ENCODE results near the gene KIF25.

The KIF25 gene

DNA sequence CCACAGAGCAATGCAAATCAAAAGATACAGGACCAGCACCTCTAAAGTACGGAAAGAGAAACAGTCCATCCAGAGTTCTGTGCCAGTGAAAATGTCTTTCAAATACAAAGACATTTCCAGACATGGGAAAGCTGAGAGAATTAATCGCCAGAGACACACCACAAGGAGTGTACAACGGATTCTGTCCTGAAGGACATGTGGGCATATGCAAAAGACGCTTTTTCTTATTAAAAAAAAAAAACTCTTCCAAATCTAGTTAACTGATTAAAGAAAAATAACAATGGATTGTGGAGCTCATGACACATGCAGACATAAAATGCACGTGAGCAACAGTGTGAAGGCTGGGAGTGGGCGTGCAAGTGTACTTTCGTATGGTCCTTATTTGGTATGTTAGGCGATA lies 22.8 kb downstream of the KIF25 start:
- DNase-seq: no peak

DNA sequence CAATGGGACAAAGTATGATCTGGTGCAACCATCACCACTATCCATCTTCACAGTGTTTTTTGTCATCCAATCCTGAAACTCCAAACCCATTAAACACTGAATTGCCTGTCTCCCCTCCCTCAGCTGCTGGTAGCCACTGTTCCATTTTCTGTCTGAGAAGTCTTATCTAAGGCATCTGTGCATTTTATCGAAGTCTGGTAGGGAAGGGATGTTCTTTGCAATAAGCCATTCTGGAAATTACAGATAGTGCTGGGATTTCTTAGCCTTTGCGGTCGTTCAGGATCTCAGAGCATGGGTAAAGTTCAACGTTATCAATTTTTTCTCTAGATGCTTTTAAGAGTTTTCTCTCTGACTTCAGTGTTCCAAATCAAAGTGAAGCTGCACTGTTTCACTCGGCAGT lies 24.1 kb downstream of the KIF25 start:
- no peak for DNase-seq

DNA sequence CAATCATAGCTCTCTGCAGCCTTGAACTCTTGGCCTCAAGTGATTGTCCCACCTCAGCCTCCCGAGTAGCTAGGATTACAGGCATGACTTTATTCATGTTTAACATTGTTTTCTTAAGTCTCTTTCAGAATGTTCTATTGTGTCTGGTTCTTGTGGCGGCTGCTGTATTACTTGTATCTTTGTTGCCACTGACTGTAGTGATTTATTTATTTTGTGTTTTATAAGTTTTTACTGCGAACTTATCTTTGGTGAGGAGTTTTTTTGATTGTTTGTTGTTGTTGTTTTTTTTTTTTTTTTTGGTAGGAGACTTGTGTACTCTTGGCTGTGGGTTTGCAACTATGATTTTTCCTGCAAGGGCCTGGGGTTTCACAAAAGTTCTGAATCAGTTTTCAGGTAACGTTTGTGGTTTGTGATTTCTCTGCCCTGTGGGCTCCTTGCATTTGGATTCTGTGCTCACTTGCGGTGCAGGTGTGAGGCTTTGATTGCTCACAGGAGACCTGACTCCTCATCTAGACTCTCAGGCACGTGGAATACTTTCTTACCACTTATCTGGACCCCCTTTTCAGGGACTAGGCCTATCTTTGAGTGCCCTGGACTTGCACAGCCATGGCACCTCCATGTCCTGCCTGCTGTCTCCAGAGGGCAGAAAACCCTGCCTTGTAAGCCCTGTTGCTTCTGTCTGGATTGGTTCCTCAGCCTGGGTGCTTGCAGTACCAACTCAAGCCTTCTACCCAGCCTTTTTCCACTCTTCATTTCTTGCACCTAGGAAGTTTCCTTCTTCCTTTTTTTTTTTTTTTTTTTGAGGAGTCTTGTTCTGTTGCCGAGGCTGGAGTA lies 25.2 kb downstream of the KIF25 start:
- DNase-seq: no peak

DNA sequence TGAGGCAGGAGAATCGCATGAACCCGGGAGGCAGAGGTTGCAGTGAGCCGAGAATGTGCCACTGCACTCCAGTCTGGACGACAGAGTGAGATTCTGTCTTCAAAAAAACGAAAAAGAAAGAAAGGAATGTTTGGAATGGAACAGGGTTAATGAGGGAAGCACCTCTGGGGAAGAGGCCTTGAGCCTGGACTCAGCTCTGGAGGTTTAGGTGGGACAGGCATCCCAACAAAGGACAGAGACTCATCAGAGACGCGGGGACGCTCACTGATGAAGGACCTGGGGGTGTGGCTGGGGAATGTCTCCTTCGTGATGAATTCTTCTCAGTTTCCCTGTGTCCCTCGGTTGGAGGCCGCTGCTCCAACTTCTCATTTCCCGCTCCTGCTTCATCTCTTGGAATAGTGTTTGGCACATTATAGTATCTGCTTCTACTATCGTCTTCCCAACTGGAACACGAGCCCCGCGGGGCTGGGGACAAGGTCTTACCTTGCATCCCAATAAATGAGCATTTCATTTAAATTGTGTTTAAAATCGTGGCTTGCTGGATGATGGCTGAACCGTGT lies 27.6 kb downstream of the KIF25 start:
- DNase-seq: no peak

DNA sequence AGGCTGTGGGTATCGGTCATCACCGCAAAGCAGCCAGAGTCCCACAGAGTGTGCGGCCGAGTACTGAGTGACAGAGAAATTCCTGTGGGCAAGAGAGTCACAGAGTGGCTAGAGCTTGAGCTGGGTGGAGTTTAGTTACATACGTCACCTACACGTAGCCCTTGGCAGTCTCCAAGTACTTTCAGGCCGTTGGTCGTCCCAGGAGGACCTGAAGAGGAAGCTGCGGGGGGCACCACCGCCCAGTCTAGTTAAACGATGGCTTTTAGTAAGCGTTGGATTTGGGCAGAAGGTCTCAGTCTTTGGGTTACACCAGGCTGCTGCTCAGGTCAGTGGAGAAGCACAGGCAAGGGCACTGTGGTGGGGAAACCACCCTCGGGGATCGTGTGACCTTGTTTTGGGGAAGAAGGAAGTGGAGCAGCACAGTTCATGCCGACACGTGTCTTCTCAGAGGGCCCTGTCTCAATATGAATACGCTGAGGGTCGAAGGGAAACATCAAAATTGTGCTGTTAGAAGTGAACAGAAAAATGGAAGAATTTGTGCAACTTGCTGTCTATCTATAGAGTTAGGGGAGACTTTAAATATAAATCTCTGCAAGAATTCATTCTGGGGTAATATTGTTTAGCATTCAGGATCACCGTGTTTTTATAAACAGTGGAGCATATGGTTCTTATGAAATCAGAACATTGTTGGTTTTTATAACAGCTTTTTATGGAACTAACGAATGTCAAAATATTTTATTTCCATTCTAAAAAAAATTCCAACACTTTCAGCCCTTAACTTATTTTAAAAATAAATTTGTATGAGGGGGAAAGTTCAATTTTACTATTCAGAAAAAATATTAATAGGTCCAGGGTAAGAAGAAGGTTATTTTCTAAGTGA lies 28.6 kb downstream of the KIF25 start:
- DNase-seq: no peak

DNA sequence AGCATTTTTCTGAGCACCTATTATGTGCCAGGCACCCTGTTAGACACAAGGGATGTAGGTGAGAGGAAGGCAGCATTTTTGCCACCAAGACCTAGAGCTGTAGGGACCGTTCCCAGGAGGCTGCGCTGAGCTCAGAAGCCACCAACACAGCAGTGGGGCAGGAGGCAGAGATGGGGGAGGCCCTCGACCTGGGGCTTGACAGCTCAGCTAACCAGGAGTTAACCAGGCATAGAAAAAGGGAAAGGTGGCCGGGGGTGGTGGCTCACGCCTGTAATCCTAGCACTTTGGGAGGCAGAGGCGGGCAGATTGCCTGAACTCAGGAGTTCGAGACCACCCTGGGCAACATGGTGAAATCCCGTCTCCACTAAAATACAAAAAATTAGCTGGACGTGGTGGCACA lies 29.5 kb downstream of the KIF25 start:
- no peak for DNase-seq

DNA sequence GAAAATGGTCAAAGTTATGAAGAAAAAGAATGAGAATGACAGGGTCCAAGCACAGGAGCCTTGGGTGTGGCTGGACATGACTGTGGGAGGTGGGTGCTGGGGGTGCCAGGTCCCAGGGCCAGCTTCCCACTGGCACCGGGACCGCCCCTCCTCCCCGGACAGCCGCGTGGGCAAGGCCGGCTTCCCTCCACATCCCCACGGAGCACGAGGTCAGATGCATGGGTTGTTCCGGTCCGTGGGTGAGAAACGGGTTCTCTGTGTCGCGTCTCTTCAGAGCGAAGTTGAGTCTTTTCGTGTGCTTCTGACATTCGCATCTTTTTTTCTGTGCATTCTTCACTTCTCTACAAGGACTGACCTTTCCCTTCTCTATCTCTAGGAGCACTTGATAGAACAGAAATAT lies 30.1 kb downstream of the KIF25 start:
- no peak for DNase-seq

DNA sequence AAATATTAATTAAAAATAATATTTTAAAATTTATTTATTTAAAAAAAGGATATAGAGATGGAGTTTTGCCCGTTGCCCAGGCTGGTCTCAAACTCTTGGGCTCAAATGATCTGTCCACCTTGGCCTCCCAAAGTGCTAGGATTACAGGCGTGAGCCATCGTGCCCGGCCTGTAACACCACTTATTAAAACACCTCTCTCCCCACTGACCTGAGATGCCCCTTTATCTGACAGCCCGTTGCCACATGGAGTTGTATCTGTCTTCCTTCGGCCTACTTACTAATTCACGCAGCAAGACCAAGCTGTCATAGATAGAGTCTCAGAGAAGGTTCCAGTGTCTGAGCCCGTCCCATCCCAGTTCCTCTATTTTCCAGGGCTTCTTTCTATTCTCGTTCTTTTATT lies 30.7 kb downstream of the KIF25 start:
- no peak for DNase-seq

DNA sequence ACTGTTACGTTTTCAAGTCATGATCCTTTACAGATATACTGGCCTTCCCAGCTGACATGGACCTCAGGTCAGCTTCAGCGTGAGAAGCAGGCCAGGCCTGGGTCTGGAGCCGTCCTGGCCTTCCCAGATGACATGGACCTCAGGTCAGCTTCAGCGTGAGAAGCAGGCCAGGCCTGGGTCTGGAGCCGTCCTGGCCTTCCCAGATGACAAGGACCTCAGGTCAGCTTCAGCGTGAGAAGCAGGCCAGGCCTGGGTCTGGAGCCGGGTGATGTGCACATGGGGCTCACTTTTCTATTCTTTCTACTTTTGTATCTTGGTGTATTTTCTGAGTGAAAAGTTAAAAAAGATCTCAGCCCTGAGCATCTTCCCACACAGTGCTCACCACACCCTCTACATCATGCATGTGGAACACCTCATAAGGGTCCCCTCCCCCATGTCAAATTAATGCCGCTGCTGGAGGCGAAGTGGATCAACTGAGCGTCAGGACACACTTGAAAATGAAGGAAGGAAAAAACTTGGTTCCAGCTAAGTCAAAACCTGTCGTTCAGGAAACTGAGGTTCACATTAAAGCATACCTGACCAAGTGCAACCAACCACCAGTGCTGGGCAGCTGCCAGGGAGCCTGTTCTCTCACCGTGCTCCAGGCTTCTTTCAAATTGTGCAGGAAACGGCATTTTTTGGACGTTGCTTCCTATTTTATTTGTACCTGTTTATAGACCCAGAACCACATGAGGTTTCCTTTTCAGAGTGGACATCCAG lies 32.2 kb downstream of the KIF25 start:
- no peak for DNase-seq

DNA sequence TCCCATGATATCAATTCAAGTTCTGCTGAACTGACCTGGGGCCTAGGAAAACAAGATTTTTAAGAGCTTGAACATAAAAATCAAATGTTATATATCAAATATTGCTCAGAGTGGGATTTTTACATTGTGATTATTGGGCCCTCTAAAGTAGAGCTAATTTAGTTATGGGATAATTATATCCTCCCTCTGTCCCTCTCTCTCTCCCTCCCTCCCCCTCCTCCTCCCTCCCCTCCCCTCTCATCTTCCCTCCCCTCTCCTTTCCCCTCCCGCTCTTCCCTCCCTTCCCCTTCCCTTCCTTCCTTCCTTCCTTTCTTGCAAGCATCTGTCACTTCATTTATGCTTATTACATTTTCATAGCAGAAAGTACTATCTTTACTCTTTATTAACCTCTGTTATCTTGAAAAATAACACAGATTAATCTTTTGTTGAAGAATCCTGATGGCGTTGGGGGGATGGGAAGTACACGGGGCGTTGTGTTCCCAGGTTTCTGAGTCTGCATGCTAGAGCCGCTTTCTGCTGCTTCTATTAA lies 32.8 kb downstream of the KIF25 start:
- DNase-seq: no peak

DNA sequence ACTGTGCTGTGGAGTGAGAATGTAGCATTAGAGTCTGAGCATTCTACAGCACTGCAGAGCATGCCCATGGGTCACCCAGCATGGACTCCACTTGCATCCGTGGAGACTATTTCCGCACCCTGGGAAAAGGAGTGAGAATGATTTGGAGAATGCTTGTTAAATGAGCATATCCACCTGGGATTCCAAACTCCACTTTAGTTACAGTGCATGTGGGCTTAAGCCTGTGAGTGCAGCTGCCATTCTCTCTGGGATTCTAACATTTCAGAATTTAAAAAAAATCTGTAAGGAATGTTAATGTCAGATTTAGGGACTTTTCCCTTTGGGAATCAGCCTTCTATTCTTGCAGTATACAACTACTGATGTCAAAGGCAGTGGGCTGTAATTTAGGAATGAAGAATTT lies 33.4 kb downstream of the KIF25 start:
- DNase-seq: no peak

DNA sequence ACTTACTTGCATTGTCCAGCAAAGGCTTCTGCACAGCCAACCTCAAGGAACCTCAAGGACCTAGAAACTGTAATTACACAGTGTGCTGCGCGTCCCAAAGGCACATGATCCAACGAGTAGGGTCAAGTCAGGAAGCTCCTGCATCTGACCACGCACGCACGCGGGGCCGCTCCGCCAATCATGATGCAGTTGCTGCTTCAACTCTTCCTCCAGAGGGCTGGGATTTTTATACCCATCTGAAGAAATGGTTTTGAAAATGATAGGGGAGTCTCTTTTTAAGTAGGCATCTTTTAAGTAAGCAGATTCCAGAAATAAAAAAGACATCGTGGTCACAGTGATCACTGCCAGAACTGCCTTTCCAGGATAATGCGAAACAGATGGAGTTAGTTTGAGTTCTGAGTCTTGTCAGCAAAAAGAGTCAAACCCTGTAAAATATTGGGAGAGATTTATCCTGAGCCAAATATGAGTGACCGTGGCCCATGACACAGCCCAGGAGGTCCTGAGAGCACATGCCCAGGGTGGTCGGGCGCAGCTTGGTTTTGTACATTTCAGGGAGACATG lies 34.0 kb downstream of the KIF25 start:
- DNase-seq: no peak

DNA sequence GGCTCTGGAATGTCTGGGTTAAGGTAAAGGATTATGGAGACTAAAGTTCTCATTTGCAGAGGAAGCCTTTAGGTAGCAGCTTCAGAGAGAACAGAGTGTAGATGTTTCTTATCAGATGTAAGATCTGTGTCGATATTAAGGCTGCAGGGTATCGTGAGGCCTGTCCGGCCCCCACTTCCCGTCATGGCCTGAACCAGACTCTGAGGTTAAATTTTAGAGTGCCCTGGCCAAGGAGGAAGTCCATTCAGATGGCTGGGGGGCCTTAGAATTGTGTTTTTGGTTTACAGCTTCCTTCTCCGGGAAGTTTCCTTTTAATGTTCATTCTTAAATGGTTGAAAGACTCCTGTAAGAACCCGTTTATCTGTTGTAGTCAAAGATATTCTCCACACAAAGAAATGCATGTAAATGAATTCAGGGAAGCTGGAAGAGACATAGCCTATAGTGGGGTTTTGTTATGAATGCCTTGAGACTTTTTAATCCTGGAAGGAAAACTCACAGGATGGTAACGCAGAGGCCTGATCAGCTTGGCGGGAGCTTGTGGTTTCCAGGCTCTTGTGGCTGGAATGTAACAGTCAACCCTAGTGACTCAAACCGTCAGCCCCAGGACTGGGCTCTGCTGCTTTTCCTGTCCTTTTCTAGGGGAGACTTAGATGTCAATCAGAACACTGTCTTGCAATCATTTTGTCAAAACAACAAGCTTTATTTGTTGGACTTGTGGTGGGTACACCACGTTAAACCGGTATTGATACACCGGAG lies 34.7 kb downstream of the KIF25 start:
- no peak for DNase-seq

DNA sequence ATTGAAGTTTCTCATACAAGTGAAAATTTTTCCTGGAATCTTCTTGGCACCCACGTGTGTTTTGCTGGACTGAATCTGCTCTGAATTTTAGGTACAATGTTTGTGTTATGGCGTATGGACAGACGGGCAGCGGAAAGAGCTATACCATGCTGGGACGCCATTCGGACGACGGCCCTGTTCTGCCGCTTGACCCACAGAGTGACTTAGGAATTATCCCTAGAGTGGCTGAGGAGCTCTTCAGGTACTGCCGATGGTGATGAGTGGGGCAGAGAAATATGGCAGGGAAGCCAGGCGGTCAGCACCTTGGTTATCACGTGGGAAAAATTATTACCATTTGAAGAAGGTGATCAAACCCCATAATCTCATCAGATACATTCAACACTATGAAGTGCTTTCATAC lies 36.3 kb downstream of the KIF25 start:
- DNase-seq: no peak

DNA sequence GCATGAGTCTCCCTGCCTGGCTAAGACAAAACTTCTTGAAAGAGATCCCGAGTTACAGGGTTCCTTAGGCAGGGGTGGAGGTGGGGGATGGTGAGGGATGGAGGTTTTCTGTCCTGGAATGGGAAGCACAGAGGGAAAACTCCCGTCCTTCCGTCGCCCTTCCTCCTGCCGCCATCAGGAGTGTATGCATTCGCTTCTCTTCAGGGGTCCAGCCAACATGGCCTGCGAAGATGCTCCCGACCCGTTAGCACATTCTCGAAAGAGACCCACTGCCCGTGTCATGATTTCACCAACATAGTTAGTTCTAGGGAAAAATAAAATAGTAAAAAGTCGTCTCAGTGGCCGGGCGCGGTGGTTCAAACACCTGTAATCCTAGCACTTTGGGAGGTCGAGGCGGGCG lies 37.1 kb downstream of the KIF25 start:
- no peak for DNase-seq

DNA sequence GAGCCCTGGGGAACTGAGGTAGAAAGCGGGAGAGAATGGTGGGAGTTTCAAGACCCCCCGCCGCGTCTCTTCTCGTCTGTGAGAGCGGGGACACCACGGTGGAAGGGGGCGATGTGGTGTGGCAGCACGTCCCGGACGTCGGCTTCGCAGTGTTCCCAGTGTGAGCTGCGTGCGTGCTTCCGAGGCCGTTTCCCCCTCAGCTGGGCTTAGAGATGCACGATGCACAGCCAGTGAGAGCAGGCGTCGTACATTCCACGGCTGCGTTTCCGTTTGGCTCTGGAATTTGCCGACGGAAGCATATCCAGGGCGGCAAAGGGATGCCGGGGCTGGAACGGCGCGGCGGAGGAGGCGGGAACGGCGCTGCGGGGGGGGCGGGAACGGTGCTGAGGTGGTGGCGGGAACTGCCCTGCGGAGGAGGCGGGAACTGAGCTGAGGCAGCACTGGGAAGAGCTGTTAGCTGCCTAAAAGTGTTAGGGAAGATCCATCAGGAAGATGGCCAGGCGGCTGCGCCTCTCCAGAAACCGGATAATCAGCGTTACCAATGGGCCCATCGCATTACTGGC lies 37.7 kb downstream of the KIF25 start:
- no peak for DNase-seq

DNA sequence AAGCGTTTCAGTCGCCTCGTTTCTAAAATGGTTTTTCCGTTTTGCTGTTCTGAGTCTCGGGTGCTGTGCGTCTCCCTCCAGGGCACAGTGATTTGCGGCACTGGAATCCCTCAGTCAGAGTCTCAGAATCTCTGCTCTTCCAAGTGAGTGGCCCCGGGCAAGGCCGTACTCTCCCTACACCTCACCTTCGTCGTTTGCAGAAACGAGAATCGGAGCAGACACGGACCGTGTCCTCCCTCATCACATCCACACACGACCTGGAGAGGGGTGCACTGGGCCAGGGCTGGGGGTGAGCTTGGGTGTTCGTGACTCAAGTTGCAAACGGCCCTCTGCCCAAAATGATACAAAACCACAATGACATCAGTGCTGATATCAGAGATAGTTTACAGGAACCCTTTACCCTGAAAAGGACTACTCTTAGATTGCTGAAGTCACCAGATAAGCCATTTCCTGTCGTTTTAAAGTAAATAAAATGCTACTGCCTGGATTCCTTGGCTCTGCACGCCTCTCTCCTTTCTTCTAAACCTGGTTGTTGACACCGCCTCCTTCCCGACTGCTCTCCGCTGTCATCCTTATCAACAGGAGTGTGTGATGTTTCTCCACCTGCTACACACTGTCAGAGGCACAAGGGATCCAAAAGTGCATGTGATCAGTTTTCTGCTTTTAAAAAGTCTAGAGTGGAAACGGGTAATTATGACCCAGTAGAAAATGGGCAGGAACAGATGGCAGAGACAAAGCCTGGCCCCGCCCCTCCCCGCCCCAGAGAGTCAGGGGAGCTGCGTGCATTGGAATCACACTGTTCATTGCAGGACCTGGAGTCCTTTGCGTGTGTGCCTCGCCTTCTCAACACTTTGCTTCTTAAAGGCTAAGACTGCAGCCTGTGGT lies 38.4 kb downstream of the KIF25 start:
- no peak for DNase-seq

DNA sequence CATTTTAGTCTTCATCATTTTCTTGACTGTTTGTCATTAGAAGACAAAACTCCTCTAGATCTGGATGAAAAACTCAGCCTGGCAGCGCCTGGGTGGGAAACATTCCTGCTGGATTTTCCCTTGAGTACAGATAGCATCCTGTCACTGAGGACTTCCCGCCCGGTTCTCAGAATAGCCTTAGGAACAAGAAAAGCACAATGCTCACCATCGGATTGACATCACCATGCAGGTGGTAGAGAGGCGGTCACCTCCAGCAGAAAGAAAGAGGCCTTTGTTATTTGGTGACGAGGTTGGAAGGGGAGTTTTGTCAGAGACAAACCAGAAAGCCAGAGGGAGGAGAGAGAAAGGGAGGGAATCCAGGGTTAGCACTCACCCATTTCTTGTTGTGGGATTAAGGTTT lies 39.8 kb downstream of the KIF25 start:
- no peak for DNase-seq

DNA sequence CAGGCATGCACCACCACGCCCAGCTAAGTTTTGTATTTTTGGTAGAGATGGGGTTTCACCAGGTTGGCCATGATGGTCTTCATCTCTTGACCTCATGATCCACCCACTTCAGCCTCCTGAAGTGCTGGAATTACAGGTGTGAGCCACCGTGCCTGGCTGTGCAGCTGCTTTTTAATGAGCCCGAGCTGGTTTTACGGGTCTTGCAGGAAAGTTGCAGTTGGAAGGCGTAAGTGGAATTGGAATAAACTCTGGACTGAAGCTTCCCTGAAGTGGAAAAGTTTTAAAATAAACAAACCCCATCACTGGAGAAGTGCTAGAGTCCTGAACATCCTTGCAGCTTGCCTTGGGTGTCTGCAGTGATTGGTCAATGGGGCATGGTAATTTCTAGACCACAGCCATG lies 40.4 kb downstream of the KIF25 start:
- DNase-seq: no peak

DNA sequence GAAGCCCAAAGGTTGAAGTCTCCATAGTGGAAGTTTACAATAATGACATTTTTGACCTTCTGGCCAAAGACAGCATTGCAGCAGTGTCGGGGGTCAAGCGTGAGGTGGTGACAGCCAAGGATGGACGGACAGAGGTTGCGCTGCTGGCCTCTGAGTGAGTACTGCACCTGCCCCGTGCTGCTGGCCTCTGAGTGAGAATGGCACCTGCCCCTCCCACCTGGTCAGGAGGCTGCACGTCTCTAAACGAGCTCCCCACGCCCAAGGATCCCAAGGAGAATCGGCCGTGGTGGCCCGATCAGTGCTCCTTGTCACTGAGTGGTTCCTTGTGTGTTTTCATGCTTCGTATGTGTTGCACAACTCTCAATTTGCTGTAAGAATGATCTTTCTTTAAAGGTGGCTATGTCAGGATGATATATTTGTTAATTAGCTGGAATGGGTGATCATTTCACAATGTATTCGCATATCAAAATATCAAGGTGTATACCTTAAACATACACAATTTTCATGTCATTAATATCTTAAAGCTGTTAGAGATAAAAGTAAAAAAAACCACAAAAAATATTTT lies 41.2 kb downstream of the KIF25 start:
- no peak for DNase-seq

All from CD4-positive, alpha-beta T cell treated with Interleukin-21 for 1 hour (primary cell).